A549 (cell line): ENCODE data around the gene OR10T2.

Experiments
- CBX2 ChIP-seq: fragments of 200-600 bp; sonication (generic); IDR thresholded peaks from 2 replicates; pipeline ENCODE4 v1.6.1; 2016; ENCODE audit warnings: low read depth, mild to moderate bottlenecking, borderline replicate concordance
- CHD2 ChIP-seq: fragments of 150-350 bp; IDR thresholded peaks from 2 replicates; pipeline ENCODE4 v1.6.1; 2014; ENCODE audit warnings: low read length; ENCODE audit not compliant: partially characterized antibody
- CTCF ChIP-seq: fragments of >200 bp; sonication (Bioruptor Twin); formaldehyde crosslinking; IDR thresholded peaks from 3 replicates; pipeline ENCODE4 v1.5.1; 2016
- FOSL2 ChIP-seq, 2 experiments: fragments of 450-650 bp in 1 of 2; fragments of >200 bp in 1 of 2; sonication (Bioruptor Twin) in 1 of 2; formaldehyde crosslinking; IDR thresholded peaks; 2 replicates each; pipeline versions ENCODE4 v1.5.0 to v1.6.1; 2016 to 2020; ENCODE audit warnings: mild to moderate bottlenecking in 1 of 2, moderate library complexity in 1 of 2
- HDAC2 ChIP-seq: fragments of 200-600 bp; sonication (generic); IDR thresholded peaks from 2 replicates; pipeline ENCODE4 v1.6.1; 2016
- JUN ChIP-seq, 2 experiments: fragments of >200 bp; sonication (Bioruptor Twin); formaldehyde crosslinking; IDR thresholded peaks; 2 replicates in 1 of 2; 3 replicates in 1 of 2; pipeline ENCODE4 v1.6.1; 2016 to 2017
- POLR2A ChIP-seq: IDR thresholded peaks from 2 replicates; pipeline ENCODE4 v1.6.1; 2012; ENCODE audit warnings: mild to moderate bottlenecking, low read length
- RCOR1 ChIP-seq: fragments of 150-350 bp; IDR thresholded peaks from 2 replicates; pipeline ENCODE4 v1.6.1; 2014; ENCODE audit warnings: antibody characterized with exemption, low read length, low read depth
- ZFP36 ChIP-seq: fragments of 450-650 bp; IDR thresholded peaks from 2 replicates; pipeline ENCODE4 v1.6.1; 2014; ENCODE audit warnings: borderline replicate concordance; ENCODE audit not compliant: partially characterized antibody

GRCh38 chr1:158354255-158354654 is 45.0 kb downstream of the OR10T2 start:
- no peak for TF ChIP-seq ZFP36
- TF ChIP-seq POLR2A = no peak
- TF ChIP-seq CHD2 = no peak
- TF ChIP-seq CTCF = no peak
- no peak for TF ChIP-seq RCOR1
- TF ChIP-seq FOSL2 (IDR thresholded peaks at IDR 0.05) = no peak
- TF ChIP-seq FOSL2 (CRISPR knock-in tag; IDR thresholded peaks at IDR 0.05) = no peak
- no peak for TF ChIP-seq JUN (IDR thresholded peaks at IDR 0.05)
- no peak for TF ChIP-seq CBX2
- no peak for TF ChIP-seq HDAC2
